ENCODE data around the gene PLXNB2.
A peak's percentile ranks its signal among the peaks of the same experiment; 100 is the strongest.
"Not testable (repeated sequence)": the region's sequence is repeated elsewhere in the genome, so short reads cannot be mapped to it uniquely, and the experiment has no call there.

PLXNB2 gene

GRCh38 chr22:50274771-50275170, 32.7 kb downstream of the PLXNB2 start (continued):
- no peak for TF ChIP-seq CSRNP3 (CRISPR knock-in tag; IDR thresholded peaks at IDR 0.05)

GRCh38 chr22:50274311-50274710, 33.1 kb downstream of the PLXNB2 start:
- TF ChIP-seq ISL1 (CRISPR knock-in tag; IDR thresholded peaks at IDR 0.05) (no peak), GLIS3 (CRISPR knock-in tag; IDR thresholded peaks at IDR 0.05) (no peak), ZFP30 (CRISPR knock-in tag; IDR thresholded peaks at IDR 0.05) (no peak), CREB5 (CRISPR knock-in tag; IDR thresholded peaks at IDR 0.05; ENCODE audit: low read depth) (no peak), POU6F1 (CRISPR knock-in tag; IDR thresholded peaks at IDR 0.05; ENCODE audit: borderline replicate concordance, low read depth) (no peak), ZNF565 (CRISPR knock-in tag; conservative IDR thresholded peaks at IDR 0.05; ENCODE audit: low read depth) (no peak)
- peak; percentile 18 for ATAC-seq

GRCh38 chr22:50273781-50274180, 33.7 kb downstream of the PLXNB2 start:
- not testable (repeated sequence) for ATAC-seq

GRCh38 chr22:50273352-50273751, 34.1 kb downstream of the PLXNB2 start:
- ATAC-seq, result not testable (repeated sequence)

- TF ChIP-seq ZNF70 (CRISPR knock-in tag; IDR thresholded peaks at IDR 0.05) (no peak), TOX (CRISPR knock-in tag; IDR thresholded peaks at IDR 0.05; ENCODE audit: borderline replicate concordance) (no peak), CSRNP3 (CRISPR knock-in tag; IDR thresholded peaks at IDR 0.05) (no peak), TCF4 (CRISPR knock-in tag; IDR thresholded peaks at IDR 0.05; ENCODE audit: borderline replicate concordance) (no peak), CSDC2 (CRISPR knock-in tag; IDR thresholded peaks at IDR 0.05) (no peak), RARB (CRISPR knock-in tag; IDR thresholded peaks at IDR 0.05) (no peak), ARNTL (CRISPR knock-in tag; IDR thresholded peaks at IDR 0.05; ENCODE audit: borderline replicate concordance, low read depth) (no peak), SNAI2 (CRISPR knock-in tag; IDR thresholded peaks at IDR 0.05) (no peak), OSR1 (CRISPR knock-in tag; IDR thresholded peaks at IDR 0.05) (no peak), POU6F1 (CRISPR knock-in tag; IDR thresholded peaks at IDR 0.05; ENCODE audit: borderline replicate concordance, low read depth) (no peak), ZFP30 (CRISPR knock-in tag; IDR thresholded peaks at IDR 0.05) (no peak), TSHZ2 (CRISPR knock-in tag; IDR thresholded peaks at IDR 0.05) (no peak), PPARA (CRISPR knock-in tag; IDR thresholded peaks at IDR 0.05; ENCODE audit: borderline replicate concordance) (no peak), ZNF565 (CRISPR knock-in tag; conservative IDR thresholded peaks at IDR 0.05; ENCODE audit: low read depth) (no peak), ISL1 (CRISPR knock-in tag; IDR thresholded peaks at IDR 0.05) (no peak), GLIS3 (CRISPR knock-in tag; IDR thresholded peaks at IDR 0.05) (no peak), BACH2 (CRISPR knock-in tag; IDR thresholded peaks at IDR 0.05; ENCODE audit: borderline replicate concordance) (no peak), ESRRG (CRISPR knock-in tag; IDR thresholded peaks at IDR 0.05) (no peak)
- peak; percentile 2; the same call in 2 of the 3 replicates for ATAC-seq
Observed at GRCh38 chr22:50272044-50272802, 35.2 kb downstream of the PLXNB2 start.
